Keratinocyte (primary cell): Measurements from ENCODE around the gene MGLL. TPM values are rescaled to one million over a fixed set of nuclear protein-coding genes. Genes with fewer than 3 reads are reported as not detected.

Experiments used
- DNase-seq: peaks from one replicate; pipeline ENCODE4 v3.0.0-alpha.2; 2011; ENCODE audit warnings: low read depth, missing footprints, low spot score
- FAIRE-seq: peaks from 2 replicates; lab custom pipeline; 2011; peaks lifted over from hg19 to GRCh38; lab: Jason Lieb, UNC
- H2AFZ ChIP-seq: 2 replicates; pipeline ENCODE4 v1.6.0; 2012; ENCODE audit warnings: low read length, control low read depth, inconsistent platforms; ENCODE audit not compliant: control insufficient read depth
- H3K27ac ChIP-seq: 2 replicates; pipeline ENCODE4 v1.5.1; 2011; ENCODE audit warnings: low read length; ENCODE audit not compliant: control insufficient read depth, insufficient read depth
- H3K27me3 ChIP-seq: 3 replicates; pipeline ENCODE4 v1.6.0; 2011; ENCODE audit warnings: low read length; ENCODE audit not compliant: control insufficient read depth, insufficient read depth; ENCODE audit errors: extremely low read depth
- H3K36me3 ChIP-seq, 2 experiments: 2 replicates in 1 of 2; 3 replicates in 1 of 2; pipeline ENCODE4 v1.5.1; 2011; ENCODE audit warnings: low read length in 2 of 2, mild to moderate bottlenecking in 1 of 2; ENCODE audit not compliant: control insufficient read depth in 2 of 2, insufficient read depth in 2 of 2; ENCODE audit errors: extremely low read depth in 1 of 2
- H3K4me1 ChIP-seq: 3 replicates; pipeline ENCODE4 v1.5.1; 2011; ENCODE audit warnings: low read length; ENCODE audit not compliant: control insufficient read depth, insufficient read depth; ENCODE audit errors: extremely low read depth
- H3K4me2 ChIP-seq: 3 replicates; pipeline ENCODE4 v1.6.0; 2011; ENCODE audit warnings: low read depth, low read length; ENCODE audit not compliant: control insufficient read depth, insufficient read depth; ENCODE audit errors: extremely low read depth
- H3K4me3 ChIP-seq, 3 experiments: fragments of 200-600 bp in 1 of 3; sonication (generic) in 1 of 3; 2 replicates in 2 of 3; 3 replicates in 1 of 3; pipeline ENCODE4 v1.5.1; 2011 to 2016; ENCODE audit warnings: low read length in 3 of 3, mild to moderate bottlenecking in 3 of 3, control low read depth in 2 of 3, inconsistent platforms in 1 of 3, low read depth in 1 of 3, mixed read lengths in 1 of 3, mixed run types in 1 of 3, moderate library complexity in 1 of 3; ENCODE audit not compliant: control insufficient read depth in 2 of 3, insufficient read depth in 2 of 3; ENCODE audit errors: extremely low read depth in 1 of 3
- H3K79me2 ChIP-seq: 2 replicates; pipeline ENCODE4 v1.6.0; 2012; ENCODE audit warnings: low read length; ENCODE audit not compliant: control insufficient read depth, insufficient read depth
- H3K9ac ChIP-seq: 3 replicates; pipeline ENCODE4 v1.6.0; 2011; ENCODE audit warnings: low read length; ENCODE audit not compliant: control insufficient read depth, insufficient read depth; ENCODE audit errors: extremely low read depth
- H3K9me1 ChIP-seq: 3 replicates; pipeline ENCODE4 v1.6.0; 2011; ENCODE audit warnings: low read length; ENCODE audit not compliant: control insufficient read depth, insufficient read depth; ENCODE audit errors: extremely low read depth
- H3K9me3 ChIP-seq: 2 replicates; pipeline ENCODE4 v1.5.1; 2012; ENCODE audit warnings: low read depth, low read length; ENCODE audit not compliant: control insufficient read depth
- H4K20me1 ChIP-seq: 3 replicates; pipeline ENCODE4 v1.6.0; 2011; ENCODE audit warnings: low read length; ENCODE audit not compliant: control insufficient read depth, insufficient read depth; ENCODE audit errors: extremely low read depth
- CTCF ChIP-seq, 3 experiments: IDR thresholded peaks in 1 of 3; conservative IDR thresholded peaks in 1 of 3; optimal IDR thresholded peaks in 1 of 3; 2 replicates in 2 of 3; 3 replicates in 1 of 3; pipeline versions ENCODE3 to v1.5.1; 2011; ENCODE audit warnings: low read length in 3 of 3, mild to moderate bottlenecking in 3 of 3, moderate library complexity in 2 of 3, control low read depth in 1 of 3, inconsistent platforms in 1 of 3; ENCODE audit not compliant: insufficient read depth in 2 of 3; ENCODE audit errors: extremely low read depth in 1 of 3
- EZH2 ChIP-seq: IDR thresholded peaks from one replicate; pipeline ENCODE4 v1.6.1; 2012; ENCODE audit warnings: inconsistent platforms, mild to moderate bottlenecking, low read length, moderate library complexity
- dilution Hi-C: fragments of 300-500 bp; cut with MboI; formaldehyde crosslinking; loops from one replicate; pipeline ENCODE4 v1.7.0; 2020; ENCODE audit warnings: low sequenced_read_pairs; ENCODE audit not compliant: extremely low pct_ligation_motif_present
- polyA plus RNA-seq, 5 experiments: library from polyadenylated mRNA; depleted of rRNA in 3 of 5; stranded (reverse) in 3 of 5; stranded (forward) in 1 of 5; unstranded in 1 of 5; fragments of >200 nt; gene quantifications; 1 replicate in 1 of 5; 2 replicates in 3 of 5; 3 replicates in 1 of 5; pipeline versions ENCODE4 v1.2.1 to v1.2.3, GENCODE V29; 2011 to 2012; ENCODE audit warnings: missing spikeins in 2 of 5, low read depth in 1 of 5, low replicate concordance in 1 of 5

Gene MGLL
- polyA plus RNA-seq, 1 donor (not counting 4 experiments of a cell fraction or from before 2014, with no cell fraction given): 17.8 TPM

- DNase-seq: no peak
- H3K27ac ChIP-seq: no peak overlapping the region
- H3K9me3 ChIP-seq: no peaks in the 10 kb centered on the region
- H3K4me1 ChIP-seq: peaks cover 27% of the 10 kb centered on the region
- H3K27me3 ChIP-seq: no peaks in the 10 kb centered on the region
- peak overlapping the region; percentile 1 for H3K4me2 ChIP-seq
- dilution Hi-C loops: no loop called here
- H3K36me3 ChIP-seq: no peaks in the 10 kb centered on the region
- no peak for FAIRE-seq
- no peak for TF ChIP-seq CTCF (optimal IDR thresholded peaks at IDR 0.05 in 1 of 3, IDR thresholded peaks at IDR 0.05 in 1 of 3, conservative IDR thresholded peaks at IDR 0.05 in 1 of 3; ENCODE audit: extremely low read depth in 1 of 3, insufficient read depth in 2 of 3, low read length in 3 of 3)
- TF ChIP-seq EZH2: no peak
- H3K79me2 ChIP-seq: no peaks in the 10 kb centered on the region
- no peak overlapping the region for H3K9ac ChIP-seq
- H3K9me1 ChIP-seq: no peaks in the 10 kb centered on the region
- H2AFZ ChIP-seq: no peak overlapping the region
- H4K20me1 ChIP-seq: no peaks in the 10 kb centered on the region
- no peak overlapping the region for H3K4me3 ChIP-seq
These were observed 51.5 kb downstream of the MGLL start for GRCh38 chr3:127770671-127771355.

- DNase-seq: no peak
- Histone ChIP-seq H3K9me1 (no peaks in the 10 kb centered on the region), H3K36me3 (no peaks in the 10 kb centered on the region), H3K27ac (no peak overlapping the region), H3K79me2 (no peaks in the 10 kb centered on the region), H3K27me3 (no peaks in the 10 kb centered on the region), H3K4me1 (peaks cover 27% of the 10 kb centered on the region), H4K20me1 (no peaks in the 10 kb centered on the region), H3K4me2 (no peak overlapping the region), H2AFZ (no peak overlapping the region), H3K4me3 (no peak overlapping the region), H3K9ac (no peak overlapping the region), H3K9me3 (no peaks in the 10 kb centered on the region)
- dilution Hi-C loops: no loop called here
- TF ChIP-seq EZH2 (no peak), CTCF (optimal IDR thresholded peaks at IDR 0.05 in 1 of 3, IDR thresholded peaks at IDR 0.05 in 1 of 3, conservative IDR thresholded peaks at IDR 0.05 in 1 of 3; ENCODE audit: extremely low read depth in 1 of 3, insufficient read depth in 2 of 3, low read length in 3 of 3) (no peak)
- no peak for FAIRE-seq
These were observed 52.8 kb downstream of the MGLL start for GRCh38 chr3:127769284-127770081.
